Naive thymus-derived CD8-positive, alpha-beta T cell (primary cell): ENCODE data around the gene CLDN10. TPM values are rescaled to one million over a fixed set of nuclear protein-coding genes. Genes with fewer than 3 reads are reported as not detected.

Experiments used
- polyA plus RNA-seq, 3 donors: library from polyadenylated mRNA; unstranded; fragments of 300-500 nt; fragmentation: Illumina TruSeq; gene quantifications; one replicate each; pipeline ENCODE4 v1.2.3, GENCODE V29; 2021
- total RNA-seq, 8 experiments: library from RNA in 2 of 8; stranded (reverse) in 2 of 8; gene quantifications; one replicate each; pipeline ENCODE4 v1.2.3 and lab custom pipeline; 2021 to 2026

The CLDN10 gene
- total and polyA plus RNA-seq, 5 experiments from 2014 or later, result not detected

Other genes starting within 250 kb of the CLDN10 start
- not detected for gene DZIP1, start 92.0 kb downstream of the CLDN10 start, total RNA-seq
- not detected for gene DZIP1, start 92.0 kb downstream of the CLDN10 start, polyA plus RNA-seq
- gene DNAJC3, start 124.4 kb downstream of the CLDN10 start, total RNA-seq, result 10 to 100 TPM; 17.4 to 18.5 TPM
- 10 to 100 TPM; 11.3 to 17.0 (median 11.7) TPM for gene DNAJC3, start 124.4 kb downstream of the CLDN10 start, polyA plus RNA-seq